Measurements from ENCODE around the gene RBMS3. TPM values are rescaled to one million over a fixed set of nuclear protein-coding genes. Genes with fewer than 3 reads are reported as not detected.

RBMS3 gene
- total and polyA plus RNA-seq, 2 of the 8 experiments (the other 6 are each of a cell fraction or from before 2014, with no cell fraction given) = 3.7 to 6.9 TPM

DNA sequence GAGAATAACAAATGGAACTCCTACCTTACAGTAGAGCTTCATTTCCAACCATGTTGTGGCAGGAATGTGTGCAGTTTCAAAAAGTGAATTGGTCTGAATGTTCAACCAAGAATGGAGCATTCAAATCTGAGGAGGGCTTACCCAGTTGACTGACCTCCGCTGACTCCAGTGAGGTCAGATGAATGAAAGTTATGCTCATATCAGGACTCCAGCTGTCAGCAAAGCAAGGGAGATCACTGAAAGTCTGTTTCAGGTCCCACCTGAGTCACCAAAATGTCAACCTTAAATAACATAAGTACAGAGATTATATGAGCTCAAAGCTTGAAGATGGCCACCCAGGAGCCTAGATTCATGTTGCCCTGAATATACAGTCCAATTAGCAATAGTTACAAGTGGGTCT lies 473.5 kb downstream of the RBMS3 start:
- no peak for FAIRE-seq
- Histone ChIP-seq H4K91ac (replicated peaks; ENCODE audit: insufficient read length, low read length) (no peak overlapping the region), H2AK5ac (ENCODE audit: low read depth, low read length) (no peak overlapping the region), H3K9ac (replicated peaks in 1 of 4; ENCODE audit: extremely low read depth in 1 of 4, low read depth in 3 of 4, low read length in 3 of 4) (no peak overlapping the region), H3K4ac (replicated peaks; ENCODE audit: insufficient read length, low read depth, low read length) (no peak overlapping the region), H2AFZ (ENCODE audit: low read length) (no peak overlapping the region), H3K23me2 (ENCODE audit: low read depth, low read length) (no peaks in the 10 kb centered on the region), H3K4me1 (replicated peaks in 1 of 4; ENCODE audit: control insufficient read depth in 3 of 4, insufficient read depth in 4 of 4, low read length in 3 of 4) (peaks cover 0 to 2% (median 1%) of the 10 kb centered on the region in 4 experiments; a peak in 3 of 7 replicates), H2BK15ac (ENCODE audit: low read length) (no peak overlapping the region), H3K79me1 (ENCODE audit: low read depth, low read length) (no peaks in the 10 kb centered on the region), H3K79me2 (ENCODE audit: control insufficient read depth in 1 of 2, insufficient read depth in 2 of 2, low read length in 2 of 2) (no peaks in the 10 kb centered on the region), H3K27ac (ENCODE audit: low read depth, low read length) (no peak overlapping the region), H2BK20ac (ENCODE audit: low read length) (no peak overlapping the region), H4K8ac (ENCODE audit: extremely low read depth, insufficient read depth, low read length) (no peak overlapping the region), H3K56ac (replicated peaks; ENCODE audit: insufficient read length, low read depth, low read length) (no peak overlapping the region), H3K36me3 (ENCODE audit: control insufficient read depth in 2 of 4, insufficient read depth in 4 of 4, low read length in 3 of 4) (no peaks in the 10 kb centered on the region), H2BK120ac (replicated peaks; ENCODE audit: low read depth, low read length) (no peak overlapping the region), H3K14ac (ENCODE audit: insufficient read length) (no peak overlapping the region), H3K18ac (ENCODE audit: extremely low read depth, low read length) (no peak overlapping the region), H2BK5ac (ENCODE audit: low read depth, low read length) (no peak overlapping the region), H4K20me1 (replicated peaks in 1 of 2; ENCODE audit: control insufficient read depth in 1 of 2, insufficient read depth in 2 of 2, low read length in 2 of 2) (no peaks in the 10 kb centered on the region), H2BK12ac (ENCODE audit: low read depth, low read length) (no peak overlapping the region), H4K5ac (ENCODE audit: insufficient read length, low read depth, low read length) (no peak overlapping the region), H3K23ac (ENCODE audit: insufficient read length) (no peak overlapping the region), H3K4me2 (ENCODE audit: insufficient read depth in 1 of 2, low read depth in 2 of 2, low read length in 2 of 2) (no peak overlapping the region), H3K27me3 (replicated peaks in 1 of 4; ENCODE audit: control insufficient read depth in 3 of 4, extremely low read depth in 1 of 4, insufficient read depth in 3 of 4, low read length in 3 of 4) (peaks cover 0 to 1% (median 0%) of the 10 kb centered on the region in 4 experiments; a peak in 1 of 7 replicates), H3K9me3 (ENCODE audit: insufficient read depth in 2 of 2, low read depth in 1 of 2, low read length in 1 of 2) (peaks cover 0 to 3% of the 10 kb centered on the region in 2 experiments; a peak in 1 of 4 replicates), H3K4me3 (ENCODE audit: extremely low read depth in 1 of 4, insufficient read depth in 2 of 4, low read depth in 3 of 4, low read length in 4 of 4) (no peak overlapping the region)
- 88% methylated on average over 1 of the region's 1 CpG; no CpG with 5 or more reads in 1 of the 2 experiments for WGBS, 2 experiments (ENCODE audit: extremely low coverage in 1 of 2, insufficient coverage in 1 of 2, insufficient read length in 1 of 2, insufficient replicate concordance in 2 of 2, low coverage in 1 of 2, low lambda C conversion rate in 2 of 2, missing lambda C conversion rate in 1 of 2)
- ChIA-PET POLR2A (ENCODE audit: partially characterized antibody) (no interaction called here), CTCF (ENCODE audit: partially characterized antibody) (interaction anchor here (1.1 to 1.3 kb wide), 2 partner anchors 12 to 513 kb away, joined by 4 to 6 read pairs; no protein-coding TSS in a partner anchor)
- no peak for TF ChIP-seq RBBP5 (IDR thresholded peaks at IDR 0.05; ENCODE audit: borderline replicate concordance, low read depth, low read length)
- TF ChIP-seq SRF (IDR thresholded peaks at IDR 0.05; ENCODE audit: low read depth, low read length) = no peak
- no peak for DNase-seq (ENCODE audit: low read depth in 1 of 2, low spot score in 2 of 2)
